Mucosa of gallbladder (tissue), 1 donor: ENCODE results near the gene SLC28A1. TPM values are rescaled to one million over a fixed set of nuclear protein-coding genes. Genes with fewer than 3 reads are reported as not detected.

Experiments
- DNase-seq: peaks from one replicate; pipeline ENCODE4 v3.0.0-alpha.2; 2020; ENCODE audit warnings: low spot score
- total RNA-seq: library from RNA; stranded (reverse); gene quantifications from one replicate; pipeline ENCODE4 v1.2.1, GENCODE V29; 2021
- donor health status: DM: no; HTN: no; CAD: no.

Gene SLC28A1, protein sequence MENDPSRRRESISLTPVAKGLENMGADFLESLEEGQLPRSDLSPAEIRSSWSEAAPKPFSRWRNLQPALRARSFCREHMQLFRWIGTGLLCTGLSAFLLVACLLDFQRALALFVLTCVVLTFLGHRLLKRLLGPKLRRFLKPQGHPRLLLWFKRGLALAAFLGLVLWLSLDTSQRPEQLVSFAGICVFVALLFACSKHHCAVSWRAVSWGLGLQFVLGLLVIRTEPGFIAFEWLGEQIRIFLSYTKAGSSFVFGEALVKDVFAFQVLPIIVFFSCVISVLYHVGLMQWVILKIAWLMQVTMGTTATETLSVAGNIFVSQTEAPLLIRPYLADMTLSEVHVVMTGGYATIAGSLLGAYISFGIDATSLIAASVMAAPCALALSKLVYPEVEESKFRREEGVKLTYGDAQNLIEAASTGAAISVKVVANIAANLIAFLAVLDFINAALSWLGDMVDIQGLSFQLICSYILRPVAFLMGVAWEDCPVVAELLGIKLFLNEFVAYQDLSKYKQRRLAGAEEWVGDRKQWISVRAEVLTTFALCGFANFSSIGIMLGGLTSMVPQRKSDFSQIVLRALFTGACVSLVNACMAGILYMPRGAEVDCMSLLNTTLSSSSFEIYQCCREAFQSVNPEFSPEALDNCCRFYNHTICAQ
- 2.6 TPM for total RNA-seq

DNA sequence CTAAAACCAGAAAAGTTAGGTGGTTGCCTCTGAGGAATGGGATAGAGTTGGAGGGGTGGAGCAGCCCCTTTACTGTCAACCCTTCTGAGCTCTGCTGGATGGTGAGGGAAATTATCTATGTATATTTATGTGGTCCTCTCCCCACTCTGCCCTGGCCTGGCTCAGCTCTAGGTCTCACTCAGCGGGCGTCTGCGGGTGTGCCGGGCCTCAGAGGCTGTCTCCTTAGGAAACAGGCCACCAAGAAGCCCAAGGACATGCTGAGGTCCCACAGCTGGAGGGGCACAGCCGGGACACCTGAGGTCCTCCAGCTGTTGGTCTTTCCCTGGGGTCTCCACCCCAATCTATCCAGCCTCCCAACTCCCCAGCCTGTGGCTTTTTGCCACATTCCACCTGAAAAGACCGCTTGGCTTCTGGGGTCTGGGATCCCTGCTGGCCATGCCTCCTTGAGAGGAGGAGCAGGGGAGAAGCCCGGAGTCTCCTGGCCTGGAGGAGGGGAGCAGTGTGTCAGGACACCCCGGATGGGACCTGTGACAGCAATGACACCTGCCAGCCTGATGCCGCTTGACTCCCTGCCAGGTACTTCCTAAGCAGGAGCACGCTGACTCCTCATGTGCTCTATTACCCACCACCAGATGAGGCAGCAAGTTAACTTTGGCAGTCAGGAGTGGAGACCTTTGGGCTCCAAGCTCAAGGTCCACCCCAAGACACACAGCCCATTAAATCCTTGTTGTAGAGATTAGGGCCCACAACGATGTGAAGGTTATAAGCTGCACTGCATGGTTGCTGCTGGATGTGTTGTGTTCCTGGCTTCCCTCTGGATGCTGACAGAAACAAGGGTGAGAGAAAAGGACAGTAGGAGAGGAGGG is at the start of gene SLC28A1:
Gene SLC28A1, plus strand, starts transcription at position 747 of the 866 bp plus-strand sequence. CDS start 3,099 bp downstream, outside the sequence.
- peak; percentile 79 for DNase-seq

- no peak for DNase-seq
These were observed 49.5 kb upstream of the SLC28A1 start for GRCh38 chr15:84834969-84835368.

- DNase-seq, result no peak
These were observed 48.7 kb upstream of the SLC28A1 start for GRCh38 chr15:84835661-84836337.

DNA sequence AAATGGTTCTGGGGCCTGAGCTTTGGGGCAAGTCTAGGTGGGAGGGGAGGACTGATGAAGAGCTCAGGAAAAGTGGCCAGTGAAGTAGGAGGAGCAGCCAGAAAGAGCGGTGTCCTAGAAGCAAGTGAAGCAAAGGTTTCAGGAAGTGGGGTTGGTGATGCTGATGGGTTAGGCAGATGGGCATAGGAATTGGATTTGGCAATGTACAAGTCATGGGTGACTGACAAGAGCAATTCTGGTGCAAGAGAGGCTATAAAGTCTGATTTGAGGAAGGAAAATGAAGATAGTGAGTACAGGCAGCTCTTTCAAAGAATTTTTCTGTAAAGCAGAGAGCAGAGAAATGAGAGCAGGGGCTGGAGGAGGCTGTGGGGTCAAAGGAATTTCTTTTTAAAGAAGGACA is 47.6 kb upstream of the SLC28A1 start:
- no peak for DNase-seq

DNA sequence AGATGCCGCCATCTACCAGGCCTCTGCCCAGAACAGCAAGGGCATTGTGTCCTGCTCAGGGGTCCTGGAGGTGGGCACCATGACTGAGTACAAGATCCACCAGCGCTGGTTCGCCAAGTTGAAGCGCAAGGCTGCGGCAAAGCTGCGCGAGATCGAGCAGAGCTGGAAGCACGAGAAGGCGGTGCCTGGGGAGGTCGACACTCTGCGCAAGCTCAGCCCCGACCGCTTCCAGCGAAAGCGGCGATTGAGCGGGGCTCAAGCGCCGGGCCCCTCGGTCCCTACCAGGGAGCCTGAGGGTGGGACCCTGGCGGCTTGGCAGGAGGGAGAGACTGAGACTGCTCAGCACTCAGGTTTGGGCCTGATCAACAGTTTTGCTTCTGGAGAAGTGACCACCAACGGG is 44.7 kb upstream of the SLC28A1 start:
- no peak for DNase-seq

GRCh38 chr15:84840255-84840654 is 44.2 kb upstream of the SLC28A1 start:
- DNase-seq, result no peak

- DNase-seq, result peak; percentile 84
These were observed 43.6 kb upstream of the SLC28A1 start for GRCh38 chr15:84840741-84841429.

GRCh38 chr15:84842781-84843180 is 41.7 kb upstream of the SLC28A1 start:
- no peak for DNase-seq

- no peak for DNase-seq
These were observed 39.5 kb upstream of the SLC28A1 start for GRCh38 chr15:84844964-84845363.

DNA sequence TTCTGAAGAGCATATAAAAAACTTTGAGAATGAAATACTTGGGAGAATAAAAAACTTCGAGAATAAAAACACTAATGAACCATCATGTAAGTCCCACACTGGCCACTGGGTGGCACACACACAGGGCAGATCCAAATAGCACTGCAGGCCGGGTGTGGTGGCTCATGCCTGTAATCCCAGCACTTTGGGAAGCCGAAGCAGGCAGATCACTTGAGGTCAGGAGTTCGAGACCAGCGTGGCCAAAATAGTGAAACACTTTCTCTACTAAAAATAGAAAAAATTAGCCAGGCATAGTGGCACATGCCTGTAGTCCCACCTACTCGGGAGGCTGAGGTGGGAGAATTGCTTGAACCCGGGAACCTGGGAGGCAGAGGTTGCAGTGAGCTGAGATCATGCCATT is 38.8 kb upstream of the SLC28A1 start:
- DNase-seq, result peak; percentile 71

- DNase-seq, result no peak
These were observed 38.2 kb upstream of the SLC28A1 start for GRCh38 chr15:84846269-84846668.

DNA sequence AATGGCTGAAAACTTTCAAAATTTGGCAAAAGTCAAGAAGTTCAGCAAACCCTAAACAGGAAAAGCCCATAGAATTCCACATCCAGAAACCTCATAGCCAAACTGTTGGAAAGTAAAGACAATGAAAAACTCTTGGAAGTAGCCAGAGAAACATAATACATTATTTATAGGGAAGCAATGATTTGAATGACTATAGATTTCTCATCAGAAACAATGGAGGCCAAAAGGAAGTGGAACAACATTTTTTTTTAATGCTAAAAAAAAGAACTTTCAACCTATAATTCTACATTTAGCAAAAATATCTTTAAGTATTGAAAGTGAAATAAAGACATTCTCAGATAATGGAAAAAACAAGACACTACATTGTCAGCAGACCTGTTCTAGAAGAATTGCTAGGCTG is 37.1 kb upstream of the SLC28A1 start:
- DNase-seq, result no peak

DNA sequence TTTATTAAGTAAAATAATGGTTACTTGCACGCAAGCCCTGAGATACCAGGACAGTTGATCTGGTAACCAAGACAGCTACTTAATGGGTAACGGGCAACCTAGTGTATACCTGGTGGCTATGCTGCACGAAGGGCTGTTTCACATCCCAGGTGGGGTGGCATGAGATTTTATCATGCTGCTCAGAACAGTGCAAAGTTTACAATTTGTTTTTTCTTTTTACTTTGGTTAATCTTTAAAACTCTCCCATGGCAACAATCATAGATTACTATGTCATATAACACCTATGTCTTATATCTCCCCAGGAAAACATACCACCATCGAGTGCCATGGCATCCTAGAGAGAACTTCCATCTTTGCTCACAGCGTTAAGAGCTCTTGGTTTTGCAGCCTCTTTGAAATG is 32.2 kb upstream of the SLC28A1 start:
- no peak for DNase-seq

- DNase-seq, result no peak
These were observed 29.3 kb upstream of the SLC28A1 start for GRCh38 chr15:84855136-84855535.

DNA sequence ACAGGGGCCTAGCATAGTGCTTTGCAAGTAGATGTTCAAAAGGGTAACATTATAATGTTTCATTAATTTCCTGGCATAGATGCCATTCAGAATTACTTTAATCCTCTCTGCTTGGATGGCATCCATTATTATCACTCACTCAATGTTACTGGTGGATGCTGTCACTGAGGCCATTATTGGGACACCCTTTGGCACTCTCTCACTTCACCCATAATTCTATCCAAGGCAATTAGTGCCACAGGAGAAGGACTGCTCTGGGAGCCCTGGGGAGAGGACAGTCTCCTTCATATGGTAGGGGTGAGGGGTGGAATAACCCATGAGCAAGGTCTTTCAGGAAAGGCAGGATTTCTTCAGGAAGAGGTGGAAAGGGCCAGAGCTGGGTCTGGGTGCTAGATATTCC is 28.7 kb upstream of the SLC28A1 start:
- no peak for DNase-seq

DNA sequence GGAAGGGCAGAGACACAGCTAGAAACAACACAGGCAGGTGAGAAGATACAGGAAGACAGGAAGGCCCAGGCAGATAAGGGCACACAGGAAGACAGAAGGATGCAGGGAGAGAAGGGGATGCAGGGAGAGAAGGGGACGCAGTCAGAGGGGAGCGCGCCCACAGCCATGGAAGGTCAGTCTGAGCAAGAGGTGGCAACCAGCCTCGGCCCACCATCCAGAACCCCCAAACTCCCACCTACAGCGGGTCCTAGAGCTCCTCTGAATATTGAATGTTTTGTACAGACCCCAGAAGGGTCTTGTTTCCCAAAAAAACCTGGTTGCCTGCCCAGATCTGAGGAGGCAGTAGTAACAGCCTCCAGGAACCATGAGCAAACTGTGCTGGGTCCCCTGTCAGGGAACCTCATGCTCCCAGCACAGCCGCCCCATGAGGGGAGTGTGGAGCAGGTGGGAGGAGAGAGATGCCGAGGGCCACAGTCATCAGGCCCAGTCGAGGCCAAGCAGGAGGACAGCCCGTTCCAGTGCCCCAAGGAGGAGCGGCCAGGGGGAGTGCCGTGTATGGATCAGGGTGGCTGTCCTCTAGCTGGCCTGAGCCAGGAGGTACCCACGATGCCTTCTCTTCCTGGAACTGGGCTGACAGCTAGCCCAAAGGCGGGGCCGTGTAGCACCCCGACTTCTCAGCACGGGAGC is 27.6 kb upstream of the SLC28A1 start:
- DNase-seq, result no peak

- DNase-seq, result no peak
These were observed 27.0 kb upstream of the SLC28A1 start for GRCh38 chr15:84857418-84858004.

DNA sequence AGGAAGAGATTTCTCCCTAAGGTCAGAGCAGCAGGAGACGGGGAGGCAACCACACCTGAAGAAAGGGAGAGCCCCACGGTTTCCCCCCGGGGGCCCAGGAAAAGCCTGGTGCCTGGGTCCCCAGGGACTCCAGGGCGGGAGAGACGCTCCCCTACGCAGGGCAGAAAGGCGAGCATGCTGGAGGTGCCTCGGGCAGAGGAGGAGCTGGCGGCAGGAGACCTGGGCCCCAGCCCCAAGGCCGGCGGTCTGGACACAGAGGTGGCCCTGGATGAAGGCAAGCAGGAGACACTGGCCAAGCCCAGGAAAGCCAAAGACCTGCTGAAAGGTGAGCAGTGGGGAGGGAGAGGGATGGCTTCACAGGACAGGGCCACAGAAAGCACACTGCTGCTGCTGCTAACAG is 26.2 kb upstream of the SLC28A1 start:
- no peak for DNase-seq

GRCh38 chr15:84859144-84859543 is 25.3 kb upstream of the SLC28A1 start:
- DNase-seq, result peak; percentile 74

GRCh38 chr15:84859651-84860050 is 24.8 kb upstream of the SLC28A1 start:
- DNase-seq, result no peak
